Cerebellar nuclear complex (tissue), 1 donor: ENCODE measurements around the gene COL21A1.
"Not testable (repeated sequence)": the region's sequence is repeated elsewhere in the genome, so short reads cannot be mapped to it uniquely, and the experiment has no call there.

ENCODE experiments used
- DNase-seq, 2 experiments: peaks; one replicate each; lab custom pipeline; 2025; lab: John Stamatoyannopoulos, UW

COL21A1 gene

DNA sequence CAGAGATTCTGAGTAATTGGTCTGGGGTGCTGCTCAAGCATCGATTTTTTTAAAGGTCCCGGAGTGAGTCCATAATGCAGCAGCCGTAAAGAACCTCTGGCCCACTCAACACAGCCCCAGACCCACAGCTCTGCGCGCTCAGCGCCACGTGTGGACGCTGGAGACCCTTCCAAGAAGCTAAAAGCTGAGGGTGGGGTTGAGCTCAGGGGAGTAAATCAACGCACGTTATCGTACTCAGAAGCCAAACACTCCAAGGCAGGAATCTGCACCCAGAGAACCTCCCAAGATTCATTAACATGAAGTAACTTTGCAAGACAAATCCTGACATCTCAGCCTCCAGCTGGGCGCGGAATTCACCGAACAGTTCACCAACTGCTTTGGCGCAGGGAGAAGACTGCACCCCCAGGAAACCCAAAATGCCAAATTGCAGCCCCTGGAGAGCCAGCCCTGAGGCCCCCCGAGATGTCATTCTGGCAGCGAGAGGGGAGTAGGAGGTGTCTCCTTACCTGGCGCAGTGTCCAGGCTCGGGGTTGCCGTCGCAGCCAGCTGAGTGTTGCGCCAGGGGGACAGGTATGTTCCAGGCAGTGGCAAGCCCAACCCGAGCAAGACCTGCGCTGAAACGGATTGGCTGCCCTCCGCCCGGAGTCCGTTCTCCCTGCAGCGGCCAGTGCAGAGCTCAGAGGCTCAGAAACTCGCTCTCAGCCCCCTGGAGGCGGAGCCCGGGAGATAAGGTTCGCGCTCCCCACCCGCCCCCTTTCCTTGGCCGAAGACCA lies at the start of gene COL21A1:
Gene COL21A1, minus strand, starts transcription at position 700 of the 773 bp plus-strand sequence. CDS start 64,962 bp downstream, outside the sequence.
- DNase-seq: no peak

DNA sequence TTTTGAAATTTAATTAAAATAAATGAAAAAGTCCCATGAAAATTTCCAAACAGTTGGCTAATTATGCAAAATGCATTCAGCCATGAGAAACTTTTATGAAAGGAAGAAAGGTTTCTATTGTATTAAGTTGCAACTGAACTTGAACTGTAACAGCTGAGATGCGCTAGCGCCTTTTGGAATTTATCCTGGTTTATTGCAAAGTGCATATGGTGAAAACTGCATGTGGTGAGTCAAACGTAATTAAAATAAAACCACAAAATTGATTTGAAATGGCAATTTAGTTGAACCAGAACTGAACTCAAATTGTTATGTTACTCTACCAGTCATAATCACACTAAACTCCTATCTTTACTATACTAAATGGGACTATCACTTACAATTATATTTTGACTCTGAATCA lies 46.4 kb upstream of the COL21A1 start:
- no peak for DNase-seq

DNA sequence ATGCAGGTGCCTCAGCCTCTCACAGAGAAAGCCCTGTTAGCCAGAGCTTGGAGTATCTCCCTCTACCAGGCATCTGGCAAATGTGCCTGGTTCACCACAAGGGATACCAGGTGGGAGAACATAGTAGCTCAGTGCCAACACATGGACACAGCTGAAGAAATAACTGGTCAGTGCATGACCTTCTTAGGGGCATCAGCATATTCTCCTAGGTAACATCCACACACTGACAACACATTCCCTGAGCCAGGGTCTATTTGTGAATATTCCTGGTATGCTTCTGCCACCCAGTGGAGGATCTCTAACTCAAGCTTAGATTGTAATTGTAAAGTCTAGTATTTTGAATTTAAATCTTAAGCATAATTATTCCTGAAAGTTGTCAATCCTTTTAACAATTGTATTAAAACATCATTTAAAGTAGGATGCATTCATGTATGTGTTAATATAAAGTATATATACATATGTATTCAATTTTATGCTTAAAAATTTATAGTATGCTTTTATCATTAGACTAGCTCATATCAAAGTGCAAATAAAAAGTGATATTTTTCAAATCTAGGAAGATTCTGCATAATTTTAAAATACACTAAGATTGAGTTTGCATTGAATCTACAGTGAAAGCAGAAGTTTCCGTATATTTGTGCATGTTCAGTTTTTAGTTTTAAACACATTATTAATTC lies 45.3 kb upstream of the COL21A1 start:
- no peak for DNase-seq

GRCh38 chr6:56291302-56291917 lies 44.0 kb upstream of the COL21A1 start:
- DNase-seq: no peak

GRCh38 chr6:56289721-56290120 lies 42.3 kb upstream of the COL21A1 start:
- no peak for DNase-seq

DNA sequence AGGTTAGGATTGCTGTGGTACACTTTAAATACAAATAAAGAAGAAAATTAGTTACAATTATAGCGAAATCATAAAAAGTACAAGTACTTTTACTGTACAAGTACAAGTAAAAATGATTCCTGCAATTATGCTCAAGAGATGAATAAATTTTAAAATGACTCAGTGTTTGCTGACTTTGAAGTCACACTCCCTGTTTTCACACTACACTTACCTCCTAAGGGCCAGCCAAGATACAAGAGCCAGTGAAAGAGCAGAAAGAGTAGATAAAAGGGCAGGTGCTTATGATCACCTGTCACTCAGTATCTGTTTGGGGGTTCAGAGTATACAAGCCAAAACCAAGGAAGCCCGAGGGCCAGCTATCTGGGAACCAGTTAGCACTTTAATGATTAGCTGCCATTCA lies 41.0 kb upstream of the COL21A1 start:
- no peak for DNase-seq

DNA sequence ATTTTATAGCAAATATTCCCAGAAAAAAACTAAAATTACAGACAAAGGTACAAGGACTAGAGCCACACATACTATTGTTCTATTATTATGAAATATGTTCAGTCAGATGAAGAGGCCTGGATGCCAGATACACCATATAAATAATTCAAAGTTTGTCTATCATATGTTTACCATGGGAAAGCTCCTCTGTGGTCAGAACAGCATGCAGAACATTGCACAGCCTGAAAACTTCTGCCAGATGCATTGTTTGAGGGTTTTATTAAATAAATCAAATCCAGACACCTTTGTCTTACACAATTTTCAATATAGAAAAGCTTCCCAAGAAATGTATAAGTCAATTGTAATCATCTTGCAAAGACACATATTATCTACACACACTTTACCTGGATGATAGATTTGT lies 35.0 kb upstream of the COL21A1 start:
- DNase-seq: no peak

- no peak for DNase-seq
Observed at GRCh38 chr6:56280126-56280525, 32.7 kb upstream of the COL21A1 start.

DNA sequence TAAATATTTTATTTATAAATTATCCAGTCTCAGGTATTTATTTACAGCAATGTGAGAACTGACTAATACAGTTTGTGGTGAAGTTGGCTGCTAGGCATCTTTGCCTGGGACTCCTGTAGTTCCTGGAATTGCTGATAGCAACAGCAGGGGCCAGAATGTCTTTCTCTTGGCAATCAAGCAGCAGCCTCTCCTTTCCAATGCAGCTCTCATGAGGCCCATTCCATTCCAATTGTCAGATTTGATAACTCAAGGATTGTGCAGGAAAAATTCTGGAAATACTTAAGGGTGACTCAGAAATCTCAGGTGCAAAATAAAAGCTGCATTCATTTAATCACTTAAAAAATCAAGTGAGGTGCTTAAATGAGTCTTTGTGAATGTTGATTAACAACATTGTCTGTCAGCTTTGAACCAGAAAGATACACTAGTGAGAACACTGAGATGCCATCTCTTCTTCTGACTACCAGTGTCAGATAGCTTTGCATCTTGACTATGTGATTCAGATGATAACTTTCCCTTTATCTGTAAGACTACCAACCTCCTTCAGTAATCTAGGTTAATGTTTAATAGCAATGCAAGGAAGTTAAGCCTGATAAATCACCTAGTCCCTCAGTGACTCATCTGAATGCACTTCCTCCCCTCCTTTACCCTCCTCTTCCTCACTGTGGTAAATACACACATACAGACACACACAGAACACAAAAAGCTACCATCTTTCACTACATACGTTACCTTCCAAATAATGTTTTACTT lies 32.1 kb upstream of the COL21A1 start:
- no peak for DNase-seq

DNA sequence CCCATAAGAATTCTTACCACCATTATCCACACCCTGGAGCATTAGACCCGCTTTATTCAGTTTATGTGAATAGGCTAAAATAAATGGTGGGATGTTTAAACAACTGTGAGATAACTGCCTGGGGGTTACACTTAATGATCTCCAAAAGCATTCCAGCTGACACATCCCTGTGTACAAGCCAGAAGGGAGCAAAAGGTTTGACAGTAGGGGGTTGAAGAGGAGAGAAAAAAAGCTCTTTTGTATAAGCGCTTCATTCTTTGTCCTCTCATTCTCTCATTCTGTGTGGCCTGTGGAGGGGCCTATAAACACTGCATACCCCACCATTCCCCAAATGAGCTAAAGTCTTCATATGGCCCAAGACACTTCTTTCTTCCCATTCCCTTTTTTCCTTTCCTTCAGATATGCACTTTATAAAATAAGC lies 30.8 kb upstream of the COL21A1 start:
- DNase-seq: no peak

- no peak for DNase-seq
Observed at GRCh38 chr6:56270812-56271441, 23.5 kb upstream of the COL21A1 start.

- DNase-seq: no peak
Observed at GRCh38 chr6:56268266-56268665, 20.9 kb upstream of the COL21A1 start.

DNA sequence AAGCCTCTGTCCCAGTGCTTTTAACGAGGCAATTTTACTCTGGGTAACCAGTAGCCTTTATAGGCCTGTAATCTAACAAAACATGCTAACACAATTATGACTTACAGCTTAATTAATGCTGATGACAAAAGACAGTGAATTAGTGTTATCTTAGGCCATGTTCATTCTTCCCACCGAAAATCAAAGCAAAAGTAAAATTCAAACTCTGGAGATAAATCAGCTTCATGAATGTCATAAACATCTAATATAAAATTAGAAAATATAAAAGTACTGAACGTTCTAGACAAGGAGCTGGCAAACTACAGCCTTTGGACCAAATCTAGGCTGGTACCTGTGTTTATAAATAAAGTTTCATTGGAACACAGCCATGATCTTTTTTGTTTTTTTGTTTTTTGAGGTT lies 18.6 kb upstream of the COL21A1 start:
- DNase-seq: no peak

GRCh38 chr6:56263596-56264315 lies 16.4 kb upstream of the COL21A1 start:
- no peak for DNase-seq

GRCh38 chr6:56260593-56260992 lies 13.2 kb upstream of the COL21A1 start:
- not testable (repeated sequence) for DNase-seq

- DNase-seq: no peak
Observed at GRCh38 chr6:56259234-56260077, 12.1 kb upstream of the COL21A1 start.

DNA sequence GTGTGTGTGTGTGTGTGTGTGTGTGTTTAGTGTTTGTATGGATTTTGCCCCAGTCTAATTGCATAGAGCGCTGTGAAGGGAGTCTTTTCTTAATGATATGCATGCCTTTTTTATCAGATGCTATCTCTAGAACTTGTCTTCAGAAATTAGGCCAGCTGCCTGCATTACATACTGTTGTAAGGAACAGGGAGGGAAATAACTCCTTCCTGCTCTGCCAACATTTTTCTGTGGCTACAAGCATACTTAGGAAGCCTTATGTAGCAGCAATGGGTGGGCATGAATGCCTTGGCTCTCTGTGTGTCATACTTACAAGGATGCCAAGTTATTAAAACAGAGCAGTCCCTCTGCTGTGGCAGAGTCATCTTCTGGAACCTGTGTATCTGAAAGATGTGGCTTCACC lies 8.0 kb upstream of the COL21A1 start:
- no peak for DNase-seq

- no peak for DNase-seq
Observed at GRCh38 chr6:56250266-56250665, 2.9 kb upstream of the COL21A1 start.

- no peak for DNase-seq
Observed at GRCh38 chr6:56247654-56248122, 308 bp upstream of the COL21A1 start.

DNA sequence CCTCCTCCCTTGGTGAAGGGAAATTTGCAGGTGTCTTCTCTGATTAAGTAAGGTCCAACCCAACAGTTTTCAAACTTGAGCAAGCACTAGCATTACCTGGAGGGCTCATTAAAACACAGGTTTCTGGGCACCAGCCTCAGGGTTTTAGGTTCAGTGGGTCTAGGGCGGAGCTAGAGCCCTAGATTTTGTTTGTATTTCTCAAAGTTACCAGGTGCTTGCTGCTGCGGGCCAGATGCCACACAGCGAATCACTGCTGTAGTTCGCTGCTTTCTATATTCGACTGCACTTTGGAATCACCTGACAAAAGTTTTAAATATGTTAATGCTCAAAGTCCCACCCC lies 869 bp downstream of the COL21A1 start:
- no peak for DNase-seq
